WTC11 (cell line): Measurements from ENCODE around the gene BET1L. TPM values are rescaled to one million over a fixed set of nuclear protein-coding genes. Genes with fewer than 3 reads are reported as not detected.
"Not testable (repeated sequence)": the region's sequence is repeated elsewhere in the genome, so short reads cannot be mapped to it uniquely, and the experiment has no call there.

Experiments used
- ATAC-seq: fragments of 200-7000 bp; cut with Tn5 transposase; 2 replicates; pipeline ENCODE4 v1.10.0; 2021; ENCODE audit warnings: mild to moderate bottlenecking, moderate library complexity
- CTCF ChIA-PET: fragments of 300-600 bp; sonication (Branson Sonifier 250); formaldehyde crosslinking; loops from one replicate; lab custom pipeline; 2021; ENCODE audit warnings: antibody characterized with exemption; lab: Charles Lee
- POLR2A ChIA-PET: fragments of 350-600 bp; sonication (Branson Sonifier 250); formaldehyde crosslinking; loops from one replicate; lab custom pipeline; 2021; ENCODE audit warnings: antibody characterized with exemption; lab: Charles Lee
- DNase-seq: peaks from one replicate; pipeline ENCODE4 v3.0.0; 2021; ENCODE audit warnings: low spot score
- H3K27ac Mint-ChIP-seq: 2 replicates; pipeline ENCODE4 v1.8.0; 2021; ENCODE audit warnings: mixed read lengths
- H3K27me3 Mint-ChIP-seq: 2 replicates; pipeline ENCODE4 v1.8.0; 2021; ENCODE audit warnings: low read depth, mild to moderate bottlenecking, moderate library complexity, mixed read lengths
- H3K36me3 Mint-ChIP-seq: 2 replicates; pipeline ENCODE4 v1.8.0; 2021; ENCODE audit warnings: mixed read lengths
- H3K4me1 Mint-ChIP-seq: 2 replicates; pipeline ENCODE4 v1.8.0; 2022; ENCODE audit warnings: mixed read lengths
- H3K4me3 Mint-ChIP-seq: 2 replicates; pipeline ENCODE4 v1.8.0; 2021; ENCODE audit warnings: mild to moderate bottlenecking, moderate library complexity, mixed read lengths
- H3K9me3 Mint-ChIP-seq: 2 replicates; pipeline ENCODE4 v1.8.0; 2021; ENCODE audit warnings: mixed read lengths
- ATF1 ChIP-seq: sonication (generic); formaldehyde crosslinking; IDR thresholded peaks from 2 replicates; pipeline ENCODE4 v1.8.1; 2023; ENCODE audit warnings: mild to moderate bottlenecking, moderate library complexity, missing genetic modification reagents
- E2F5 ChIP-seq: sonication (generic); formaldehyde crosslinking; IDR thresholded peaks from 2 replicates; pipeline ENCODE4 v1.8.1; 2022; ENCODE audit warnings: mild to moderate bottlenecking, moderate library complexity, missing genetic modification reagents
- EMX1 ChIP-seq: fragments of 250-450 bp; sonication (Bioruptor Pico); IDR thresholded peaks from 2 replicates; pipeline ENCODE4 v1.8.0; 2021; ENCODE audit warnings: mild to moderate bottlenecking
- ESRRA ChIP-seq: sonication (generic); formaldehyde crosslinking; IDR thresholded peaks from 2 replicates; pipeline ENCODE4 v1.8.1; 2022; ENCODE audit warnings: mild to moderate bottlenecking, missing genetic modification reagents, borderline replicate concordance
- FOXJ3 ChIP-seq: sonication (generic); formaldehyde crosslinking; IDR thresholded peaks from 2 replicates; pipeline ENCODE4 v1.9.0; 2021; ENCODE audit warnings: missing genetic modification reagents, mild to moderate bottlenecking, borderline replicate concordance
- FOXK1 ChIP-seq: sonication (generic); formaldehyde crosslinking; IDR thresholded peaks from 2 replicates; pipeline ENCODE4 v1.8.0; 2022; ENCODE audit warnings: mild to moderate bottlenecking, moderate library complexity, missing genetic modification reagents
- IRF2 ChIP-seq: sonication (generic); formaldehyde crosslinking; IDR thresholded peaks from 2 replicates; pipeline ENCODE4 v1.8.0; 2022; ENCODE audit warnings: low read depth, missing genetic modification reagents, borderline replicate concordance
- JAZF1 ChIP-seq: fragments of 250-450 bp; sonication (Bioruptor Pico); IDR thresholded peaks from 2 replicates; pipeline ENCODE4 v1.9.0; 2021; ENCODE audit warnings: moderate library complexity, mild to moderate bottlenecking, inconsistent platforms
- JUN ChIP-seq: sonication (generic); formaldehyde crosslinking; IDR thresholded peaks from 2 replicates; pipeline ENCODE4 v1.8.0; 2023; ENCODE audit warnings: mild to moderate bottlenecking, missing genetic modification reagents
- MXD4 ChIP-seq: fragments of 250-450 bp; sonication (Bioruptor Pico); IDR thresholded peaks from 2 replicates; pipeline ENCODE4 v1.8.0; 2021; ENCODE audit warnings: mild to moderate bottlenecking, moderate library complexity, borderline replicate concordance
- NFE2L1 ChIP-seq: sonication (generic); formaldehyde crosslinking; IDR thresholded peaks from 2 replicates; pipeline ENCODE4 v1.8.1; 2023; ENCODE audit warnings: missing genetic modification reagents
- NR3C1 ChIP-seq: sonication (generic); formaldehyde crosslinking; conservative IDR thresholded peaks from 2 replicates; pipeline ENCODE4 v1.8.1; 2023; ENCODE audit warnings: low read depth, mild to moderate bottlenecking, missing genetic modification reagents
- TEAD4 ChIP-seq: sonication (generic); formaldehyde crosslinking; IDR thresholded peaks from 2 replicates; pipeline ENCODE4 v1.8.0; 2022; ENCODE audit warnings: mild to moderate bottlenecking, missing genetic modification reagents
- ZBTB21 ChIP-seq: sonication (generic); formaldehyde crosslinking; IDR thresholded peaks from 2 replicates; pipeline ENCODE4 v1.8.1; 2023; ENCODE audit warnings: mild to moderate bottlenecking, missing genetic modification reagents, borderline replicate concordance
- ZNF317 ChIP-seq: sonication (generic); formaldehyde crosslinking; IDR thresholded peaks from 2 replicates; pipeline ENCODE4 v1.8.1; 2023; ENCODE audit warnings: low read depth, mild to moderate bottlenecking, moderate library complexity, missing genetic modification reagents, borderline replicate concordance
- total RNA-seq: library from RNA; stranded (reverse); gene quantifications from 3 replicates; pipeline ENCODE4 v1.2.3, GENCODE V29; 2021
- TF ChIP-seq, protein P1 (sequence below): sonication (generic); formaldehyde crosslinking; IDR thresholded peaks from 2 replicates; pipeline ENCODE4 v1.8.0; 2022; ENCODE audit warnings: missing genetic modification reagents
- TF ChIP-seq, protein P2 (sequence below): fragments of 200-600 bp; IDR thresholded peaks from 2 replicates; pipeline ENCODE4 v1.8.0; 2022; ENCODE audit warnings: antibody characterized with exemption
- TF ChIP-seq, protein P3 (sequence below): sonication (generic); formaldehyde crosslinking; IDR thresholded peaks from 2 replicates; pipeline ENCODE4 v1.8.1; 2022; ENCODE audit warnings: mild to moderate bottlenecking, missing genetic modification reagents, moderate library complexity, borderline replicate concordance

The BET1L gene
- total RNA-seq, 1 experiment from 2014 or later, result 51.4 TPM

DNA sequence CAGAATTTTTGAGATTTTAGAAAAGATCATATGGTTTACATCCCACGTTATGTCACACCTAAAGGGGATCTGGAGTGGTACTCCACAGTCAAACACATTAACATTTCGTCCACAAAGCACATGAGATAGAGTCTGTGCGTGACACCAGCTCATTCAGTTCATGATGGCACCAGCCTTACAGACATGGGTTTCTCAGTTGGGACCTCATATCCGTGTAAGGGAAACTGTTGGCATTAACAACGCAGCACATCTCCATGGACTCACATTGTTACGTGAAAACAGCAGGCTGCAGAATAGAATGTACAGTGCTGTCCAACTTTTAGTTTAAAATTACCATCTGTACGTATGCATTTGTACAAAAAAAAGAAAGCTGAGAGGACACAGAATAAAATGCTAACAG lies 14.3 kb upstream of the BET1L start:
- ATAC-seq (no peak), DNase-seq (no peak)
- ChIA-PET CTCF (no interaction called here), POLR2A (no interaction called here)
- Mint-ChIP-seq H3K27me3 (no peaks in the 10 kb centered on the region), H3K36me3 (no peaks in the 10 kb centered on the region), H3K27ac (no peak overlapping the region), H3K4me1 (no peaks in the 10 kb centered on the region), H3K9me3 (no peaks in the 10 kb centered on the region), H3K4me3 (no peak overlapping the region)
- TF ChIP-seq NR3C1 (CRISPR knock-in tag), result no peak
- no peak for TF ChIP-seq TEAD4
- TF ChIP-seq ATF1 (CRISPR knock-in tag), result no peak
- TF ChIP-seq MXD4 (CRISPR knock-in tag), result no peak
- no peak for TF ChIP-seq ESRRA
- TF ChIP-seq FOXJ3 (CRISPR knock-in tag), result no peak
- TF ChIP-seq JUN (CRISPR knock-in tag), result no peak

DNA sequence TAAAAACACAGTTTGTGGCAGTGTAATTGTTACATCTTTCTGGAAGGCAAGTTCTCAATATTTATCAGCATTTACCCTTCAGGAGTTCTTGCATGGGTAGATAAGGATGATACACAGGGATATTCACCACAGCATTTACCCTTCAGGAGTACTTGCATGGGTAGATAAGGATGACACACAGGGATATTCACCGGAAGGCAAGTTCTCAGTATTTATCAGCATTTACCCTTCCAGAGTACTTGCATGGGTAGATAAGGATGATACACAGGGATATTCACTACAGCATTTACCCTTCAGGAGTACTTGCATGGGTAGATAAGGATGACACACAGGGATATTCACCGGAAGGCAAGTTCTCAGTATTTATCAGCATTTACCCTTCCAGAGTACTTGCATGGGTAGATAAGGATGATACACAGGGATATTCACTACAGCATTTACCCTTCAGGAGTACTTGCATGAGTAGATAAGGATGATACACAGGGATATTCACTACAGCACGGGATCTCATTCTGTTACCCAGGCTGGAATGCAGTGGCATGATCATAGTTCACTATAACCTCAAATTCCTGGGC lies 13.5 kb upstream of the BET1L start:
- DNase-seq, H3K27me3 Mint-ChIP-seq, H3K4me3 Mint-ChIP-seq, H3K36me3 Mint-ChIP-seq, H3K4me1 Mint-ChIP-seq, CTCF ChIA-PET, H3K9me3 Mint-ChIP-seq, POLR2A ChIA-PET, H3K27ac Mint-ChIP-seq, ATAC-seq: not testable (repeated sequence)

- Mint-ChIP-seq H3K4me3 (no peak overlapping the region), H3K27me3 (no peaks in the 10 kb centered on the region), H3K36me3 (peaks cover 15% of the 10 kb centered on the region), H3K9me3 (no peaks in the 10 kb centered on the region), H3K4me1 (no peaks in the 10 kb centered on the region), H3K27ac (no peak overlapping the region)
- no peak for ATAC-seq
- no peak for DNase-seq
- ChIA-PET POLR2A (no interaction called here), CTCF (interaction anchor here (1.6 kb wide), 1 partner anchor 32 kb away, joined by 6 read pairs; no protein-coding TSS in a partner anchor)
- TF ChIP-seq, protein P1, sequence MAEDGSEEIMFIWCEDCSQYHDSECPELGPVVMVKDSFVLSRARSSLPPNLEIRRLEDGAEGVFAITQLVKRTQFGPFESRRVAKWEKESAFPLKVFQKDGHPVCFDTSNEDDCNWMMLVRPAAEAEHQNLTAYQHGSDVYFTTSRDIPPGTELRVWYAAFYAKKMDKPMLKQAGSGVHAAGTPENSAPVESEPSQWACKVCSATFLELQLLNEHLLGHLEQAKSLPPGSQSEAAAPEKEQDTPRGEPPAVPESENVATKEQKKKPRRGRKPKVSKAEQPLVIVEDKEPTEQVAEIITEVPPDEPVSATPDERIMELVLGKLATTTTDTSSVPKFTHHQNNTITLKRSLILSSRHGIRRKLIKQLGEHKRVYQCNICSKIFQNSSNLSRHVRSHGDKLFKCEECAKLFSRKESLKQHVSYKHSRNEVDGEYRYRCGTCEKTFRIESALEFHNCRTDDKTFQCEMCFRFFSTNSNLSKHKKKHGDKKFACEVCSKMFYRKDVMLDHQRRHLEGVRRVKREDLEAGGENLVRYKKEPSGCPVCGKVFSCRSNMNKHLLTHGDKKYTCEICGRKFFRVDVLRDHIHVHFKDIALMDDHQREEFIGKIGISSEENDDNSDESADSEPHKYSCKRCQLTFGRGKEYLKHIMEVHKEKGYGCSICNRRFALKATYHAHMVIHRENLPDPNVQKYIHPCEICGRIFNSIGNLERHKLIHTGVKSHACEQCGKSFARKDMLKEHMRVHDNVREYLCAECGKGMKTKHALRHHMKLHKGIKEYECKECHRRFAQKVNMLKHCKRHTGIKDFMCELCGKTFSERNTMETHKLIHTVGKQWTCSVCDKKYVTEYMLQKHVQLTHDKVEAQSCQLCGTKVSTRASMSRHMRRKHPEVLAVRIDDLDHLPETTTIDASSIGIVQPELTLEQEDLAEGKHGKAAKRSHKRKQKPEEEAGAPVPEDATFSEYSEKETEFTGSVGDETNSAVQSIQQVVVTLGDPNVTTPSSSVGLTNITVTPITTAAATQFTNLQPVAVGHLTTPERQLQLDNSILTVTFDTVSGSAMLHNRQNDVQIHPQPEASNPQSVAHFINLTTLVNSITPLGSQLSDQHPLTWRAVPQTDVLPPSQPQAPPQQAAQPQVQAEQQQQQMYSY (CRISPR knock-in tag), result no peak
- TF ChIP-seq ZBTB21 (CRISPR knock-in tag) (no peak), EMX1 (CRISPR knock-in tag) (no peak), JAZF1 (CRISPR knock-in tag) (no peak), E2F5 (no peak), ZNF317 (no peak), FOXK1 (CRISPR knock-in tag) (no peak), IRF2 (CRISPR knock-in tag) (no peak), NFE2L1 (CRISPR knock-in tag) (no peak)
- TF ChIP-seq, protein P2, sequence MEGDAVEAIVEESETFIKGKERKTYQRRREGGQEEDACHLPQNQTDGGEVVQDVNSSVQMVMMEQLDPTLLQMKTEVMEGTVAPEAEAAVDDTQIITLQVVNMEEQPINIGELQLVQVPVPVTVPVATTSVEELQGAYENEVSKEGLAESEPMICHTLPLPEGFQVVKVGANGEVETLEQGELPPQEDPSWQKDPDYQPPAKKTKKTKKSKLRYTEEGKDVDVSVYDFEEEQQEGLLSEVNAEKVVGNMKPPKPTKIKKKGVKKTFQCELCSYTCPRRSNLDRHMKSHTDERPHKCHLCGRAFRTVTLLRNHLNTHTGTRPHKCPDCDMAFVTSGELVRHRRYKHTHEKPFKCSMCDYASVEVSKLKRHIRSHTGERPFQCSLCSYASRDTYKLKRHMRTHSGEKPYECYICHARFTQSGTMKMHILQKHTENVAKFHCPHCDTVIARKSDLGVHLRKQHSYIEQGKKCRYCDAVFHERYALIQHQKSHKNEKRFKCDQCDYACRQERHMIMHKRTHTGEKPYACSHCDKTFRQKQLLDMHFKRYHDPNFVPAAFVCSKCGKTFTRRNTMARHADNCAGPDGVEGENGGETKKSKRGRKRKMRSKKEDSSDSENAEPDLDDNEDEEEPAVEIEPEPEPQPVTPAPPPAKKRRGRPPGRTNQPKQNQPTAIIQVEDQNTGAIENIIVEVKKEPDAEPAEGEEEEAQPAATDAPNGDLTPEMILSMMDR, result no peak
- TF ChIP-seq, protein P3, sequence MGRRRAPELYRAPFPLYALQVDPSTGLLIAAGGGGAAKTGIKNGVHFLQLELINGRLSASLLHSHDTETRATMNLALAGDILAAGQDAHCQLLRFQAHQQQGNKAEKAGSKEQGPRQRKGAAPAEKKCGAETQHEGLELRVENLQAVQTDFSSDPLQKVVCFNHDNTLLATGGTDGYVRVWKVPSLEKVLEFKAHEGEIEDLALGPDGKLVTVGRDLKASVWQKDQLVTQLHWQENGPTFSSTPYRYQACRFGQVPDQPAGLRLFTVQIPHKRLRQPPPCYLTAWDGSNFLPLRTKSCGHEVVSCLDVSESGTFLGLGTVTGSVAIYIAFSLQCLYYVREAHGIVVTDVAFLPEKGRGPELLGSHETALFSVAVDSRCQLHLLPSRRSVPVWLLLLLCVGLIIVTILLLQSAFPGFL (CRISPR knock-in tag), result no peak
These were observed 11.8 kb upstream of the BET1L start for GRCh38 chr11:218815-219593.
